Left lung (tissue), 10 donors: Measurements from ENCODE around the gene TTI1. TPM values are rescaled to one million over a fixed set of nuclear protein-coding genes. Genes with fewer than 3 reads are reported as not detected.

Experiments
- ATAC-seq: fragments of 200-7000 bp; cut with Tn5 transposase; one replicate; pipeline ENCODE4 v1.9.1; 2020; ENCODE audit warnings: moderate library complexity
- DNase-seq, 4 donors: peaks; one replicate each; pipeline ENCODE4 v3.0.0-alpha.2; 2013 to 2020
- H3K27ac ChIP-seq, 2 donors: fragments of 200-600 bp; sonication (generic) in 1 of 2; one replicate each; pipeline versions ENCODE4 v1.5.0 to v1.8.0; 2020 to 2021
- H3K27me3 ChIP-seq, 2 donors: fragments of 200-600 bp; sonication (generic) in 1 of 2; one replicate each; pipeline versions ENCODE4 v1.5.0 to v1.8.0; 2020 to 2021
- H3K36me3 ChIP-seq, 2 donors: fragments of 200-600 bp; sonication (generic) in 1 of 2; one replicate each; pipeline versions ENCODE4 v1.5.0 to v1.8.0; 2020 to 2021
- H3K4me1 ChIP-seq, 2 donors: fragments of 200-600 bp; one replicate each; pipeline ENCODE4 v1.8.0; 2021
- H3K4me3 ChIP-seq, 2 donors: fragments of 200-600 bp; sonication (generic) in 1 of 2; one replicate each; pipeline versions ENCODE4 v1.5.0 to v1.8.0; 2020 to 2021; ENCODE audit warnings: mild to moderate bottlenecking in 1 of 2
- H3K9me3 ChIP-seq, 2 donors: fragments of 200-600 bp; sonication (generic) in 1 of 2; one replicate each; pipeline versions ENCODE4 v1.5.0 to v1.8.0; 2020 to 2021
- intact Hi-C, 2 donors: fragments of 100-400 bp; cut with DNase I; formaldehyde crosslinking; loops; one replicate each; pipeline versions ENCODE4 v1.11.2 to v1.14.2; 2022
- polyA plus RNA-seq, 6 donors: library from polyadenylated mRNA; unstranded; fragments of 120-200 nt; gene quantifications; one replicate each; pipeline ENCODE4 v1.2.1, GENCODE V29; 2013; ENCODE audit not compliant: insufficient read length in 6 of 6
- total RNA-seq, 2 donors: library from RNA; stranded (reverse); fragmentation: NEBNext Ultra II Directional; extraction: Animal tissue kit (Norgen Biotek cat#: 25700); gene quantifications; one replicate each; pipeline ENCODE4 v1.2.1, GENCODE V29; 2021
- TF ChIP-seq, protein P1 (sequence below), 2 donors: fragments of 200-600 bp; sonication (generic) in 1 of 2; IDR thresholded peaks; one replicate each; pipeline versions ENCODE4 v1.5.0 to v1.8.0; 2021; ENCODE audit warnings: antibody characterized with exemption in 2 of 2
- donor health status: DM: no; HTN: yes; CAD: no.
- donor health status: DM: no; HTN: no; CAD: no.

TTI1 gene
- total and polyA plus RNA-seq, 8 donors = 16.9 to 32.5 (median 29.6) TPM

GRCh38 chr20:37956107-37956585 lies 77.1 kb downstream of the TTI1 start:
- Histone ChIP-seq H3K4me3 (no peak overlapping the region), H3K4me1 (no peaks in the 10 kb centered on the region), H3K27me3 (no peaks in the 10 kb centered on the region), H3K36me3 (no peaks in the 10 kb centered on the region), H3K27ac (no peak overlapping the region), H3K9me3 (no peaks in the 10 kb centered on the region)
- ATAC-seq (no peak), DNase-seq (no peak)
- TF ChIP-seq, protein P1, sequence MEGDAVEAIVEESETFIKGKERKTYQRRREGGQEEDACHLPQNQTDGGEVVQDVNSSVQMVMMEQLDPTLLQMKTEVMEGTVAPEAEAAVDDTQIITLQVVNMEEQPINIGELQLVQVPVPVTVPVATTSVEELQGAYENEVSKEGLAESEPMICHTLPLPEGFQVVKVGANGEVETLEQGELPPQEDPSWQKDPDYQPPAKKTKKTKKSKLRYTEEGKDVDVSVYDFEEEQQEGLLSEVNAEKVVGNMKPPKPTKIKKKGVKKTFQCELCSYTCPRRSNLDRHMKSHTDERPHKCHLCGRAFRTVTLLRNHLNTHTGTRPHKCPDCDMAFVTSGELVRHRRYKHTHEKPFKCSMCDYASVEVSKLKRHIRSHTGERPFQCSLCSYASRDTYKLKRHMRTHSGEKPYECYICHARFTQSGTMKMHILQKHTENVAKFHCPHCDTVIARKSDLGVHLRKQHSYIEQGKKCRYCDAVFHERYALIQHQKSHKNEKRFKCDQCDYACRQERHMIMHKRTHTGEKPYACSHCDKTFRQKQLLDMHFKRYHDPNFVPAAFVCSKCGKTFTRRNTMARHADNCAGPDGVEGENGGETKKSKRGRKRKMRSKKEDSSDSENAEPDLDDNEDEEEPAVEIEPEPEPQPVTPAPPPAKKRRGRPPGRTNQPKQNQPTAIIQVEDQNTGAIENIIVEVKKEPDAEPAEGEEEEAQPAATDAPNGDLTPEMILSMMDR (IDR thresholded peaks at IDR 0.05) = no peak
- intact Hi-C loops = no loop called here

GRCh38 chr20:37955511-37955910 lies 77.7 kb downstream of the TTI1 start:
- DNase-seq (no peak), ATAC-seq (no peak)
- Histone ChIP-seq H3K4me1 (no peaks in the 10 kb centered on the region), H3K27ac (no peak overlapping the region), H3K27me3 (no peaks in the 10 kb centered on the region), H3K36me3 (no peaks in the 10 kb centered on the region), H3K4me3 (no peak overlapping the region), H3K9me3 (no peaks in the 10 kb centered on the region)
- TF ChIP-seq, protein P1 (IDR thresholded peaks at IDR 0.05) = no peak
- intact Hi-C loops = no loop called here

GRCh38 chr20:37954626-37955025 lies 78.6 kb downstream of the TTI1 start:
- H3K9me3 ChIP-seq = no peaks in the 10 kb centered on the region
- H3K4me1 ChIP-seq = no peaks in the 10 kb centered on the region
- H3K27me3 ChIP-seq = no peaks in the 10 kb centered on the region
- H3K36me3 ChIP-seq = no peaks in the 10 kb centered on the region
- ATAC-seq (no peak), DNase-seq (no peak)
- intact Hi-C loops = no loop called here
- H3K27ac ChIP-seq = no peak overlapping the region
- TF ChIP-seq, protein P1 (IDR thresholded peaks at IDR 0.05) = no peak
- H3K4me3 ChIP-seq = no peak overlapping the region

DNA sequence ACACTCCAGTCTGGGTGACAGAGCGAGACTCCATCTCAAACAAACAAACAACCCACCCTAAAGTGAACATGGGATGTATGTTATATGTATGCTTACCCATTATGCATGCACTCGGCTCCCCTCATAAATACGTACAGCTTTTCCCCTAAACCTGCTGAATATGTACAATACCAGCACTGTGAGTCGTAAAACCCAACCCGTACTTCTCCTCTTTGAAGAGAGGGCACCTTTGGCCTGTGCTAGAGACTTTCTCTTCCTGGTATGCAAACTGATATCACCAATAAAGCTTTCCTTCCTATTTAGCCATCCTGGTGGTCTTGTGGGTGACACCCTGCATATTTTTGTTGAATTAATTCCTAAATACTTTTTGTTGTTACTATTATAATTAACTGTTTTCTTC lies 79.1 kb downstream of the TTI1 start:
- Histone ChIP-seq H3K36me3 (no peaks in the 10 kb centered on the region), H3K4me3 (no peak overlapping the region), H3K27ac (no peak overlapping the region), H3K27me3 (no peaks in the 10 kb centered on the region), H3K4me1 (no peaks in the 10 kb centered on the region), H3K9me3 (no peaks in the 10 kb centered on the region)
- intact Hi-C loops = no loop called here
- DNase-seq = no peak
- TF ChIP-seq, protein P1 (IDR thresholded peaks at IDR 0.05) = no peak
- ATAC-seq = no peak

GRCh38 chr20:37948956-37949355 lies 84.3 kb downstream of the TTI1 start:
- DNase-seq = no peak
- Histone ChIP-seq H3K36me3 (no peaks in the 10 kb centered on the region), H3K9me3 (no peaks in the 10 kb centered on the region), H3K27me3 (peaks cover 0 to 4% of the 10 kb centered on the region in 2 donors), H3K4me1 (no peaks in the 10 kb centered on the region), H3K27ac (no peak overlapping the region), H3K4me3 (no peak overlapping the region)
- intact Hi-C loops = no loop called here
- TF ChIP-seq, protein P1 (IDR thresholded peaks at IDR 0.05) = no peak
- ATAC-seq = no peak
